Measurements from ENCODE around the gene SLC9A3.

Gene SLC9A3

GRCh38 chr5:472656-473550, 51.3 kb downstream of the SLC9A3 start (continued):
- TF ChIP-seq KLF17 (tag by site-specific recombination; IDR thresholded peaks at IDR 0.05) (0 out of 2 replicates have a peak, but pooled peaks have one; percentile 31), ZNF341 (tag by site-specific recombination; IDR thresholded peaks at IDR 0.05; ENCODE audit: low read depth) (no peak; the same call in 1 of the 2 replicates), ZIC2 (tag by site-specific recombination; IDR thresholded peaks at IDR 0.05) (no peak), ZNF433 (tag by site-specific recombination; IDR thresholded peaks at IDR 0.05; ENCODE audit: low read depth) (no peak), ZFP41 (tag by site-specific recombination; IDR thresholded peaks at IDR 0.05; ENCODE audit: borderline replicate concordance) (no peak), ZNF449 (tag by site-specific recombination; IDR thresholded peaks at IDR 0.05) (0 out of 2 replicates have a peak, but pooled peaks have one; percentile 6), TCF7L2 (IDR thresholded peaks at IDR 0.05; ENCODE audit: borderline replicate concordance, low read depth, low read length) (no peak), ZXDB (tag by site-specific recombination; IDR thresholded peaks at IDR 0.05) (peak; percentile 63), ZSCAN30 (tag by site-specific recombination; IDR thresholded peaks at IDR 0.05) (peak; percentile 58), ZNF621 (tag by site-specific recombination; IDR thresholded peaks at IDR 0.05) (no peak), IKZF3 (tag by site-specific recombination; IDR thresholded peaks at IDR 0.05) (no peak), ZNF792 (tag by site-specific recombination; IDR thresholded peaks at IDR 0.05) (no peak), ZNF202 (tag by site-specific recombination; IDR thresholded peaks at IDR 0.05; ENCODE audit: borderline replicate concordance) (no peak), ZNF600 (tag by site-specific recombination; IDR thresholded peaks at IDR 0.05) (peak; percentile 12; the same call in 1 of the 2 replicates), HOXC10 (CRISPR knock-in tag; IDR thresholded peaks at IDR 0.05) (no peak; the same call in 1 of the 2 replicates), ZNF791 (tag by site-specific recombination; IDR thresholded peaks at IDR 0.05) (no peak), ZNF785 (tag by site-specific recombination; IDR thresholded peaks at IDR 0.05) (no peak), ZNF394 (tag by site-specific recombination; IDR thresholded peaks at IDR 0.05; ENCODE audit: borderline replicate concordance) (no peak), GLI4 (tag by site-specific recombination; IDR thresholded peaks at IDR 0.05) (no peak), ZEB2 (tag by site-specific recombination; IDR thresholded peaks at IDR 0.05) (peak; percentile 30; the same call in 1 of the 2 replicates), GLIS1 (tag by site-specific recombination; IDR thresholded peaks at IDR 0.05) (no peak), ZNF19 (tag by site-specific recombination; IDR thresholded peaks at IDR 0.05; ENCODE audit: low read depth) (no peak), ZNF239 (tag by site-specific recombination; IDR thresholded peaks at IDR 0.05) (no peak), GLIS2 (tag by site-specific recombination; IDR thresholded peaks at IDR 0.05) (no peak), ZBTB20 (tag by site-specific recombination; IDR thresholded peaks at IDR 0.05) (peak; percentile 50; the same call in 1 of the 2 replicates), ZNF664 (tag by site-specific recombination; IDR thresholded peaks at IDR 0.05) (no peak), ZNF510 (tag by site-specific recombination; IDR thresholded peaks at IDR 0.05; ENCODE audit: insufficient replicate concordance) (no peak), ZNF335 (tag by site-specific recombination; conservative IDR thresholded peaks at IDR 0.05) (peak; percentile 73), ZNF48 (tag by site-specific recombination; IDR thresholded peaks at IDR 0.05) (no peak), ZNF585B (tag by site-specific recombination; IDR thresholded peaks at IDR 0.05) (no peak), HOXA7 (CRISPR knock-in tag; IDR thresholded peaks at IDR 0.05; ENCODE audit: borderline replicate concordance) (peak; percentile 77; the same call in 1 of the 2 replicates), FEZF1 (tag by site-specific recombination; IDR thresholded peaks at IDR 0.05) (no peak), RBAK (tag by site-specific recombination; IDR thresholded peaks at IDR 0.05) (no peak)
- TF ChIP-seq, protein P1, sequence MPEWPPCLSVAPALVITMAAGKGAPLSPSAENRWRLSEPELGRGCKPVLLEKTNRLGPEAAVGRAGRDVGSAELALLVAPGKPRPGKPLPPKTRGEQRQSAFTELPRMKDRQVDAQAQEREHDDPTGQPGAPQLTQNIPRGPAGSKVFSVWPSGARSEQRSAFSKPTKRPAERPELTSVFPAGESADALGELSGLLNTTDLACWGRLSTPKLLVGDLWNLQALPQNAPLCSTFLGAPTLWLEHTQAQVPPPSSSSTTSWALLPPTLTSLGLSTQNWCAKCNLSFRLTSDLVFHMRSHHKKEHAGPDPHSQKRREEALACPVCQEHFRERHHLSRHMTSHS (tag by site-specific recombination; IDR thresholded peaks at IDR 0.05), result no peak
- TF ChIP-seq, protein P2, sequence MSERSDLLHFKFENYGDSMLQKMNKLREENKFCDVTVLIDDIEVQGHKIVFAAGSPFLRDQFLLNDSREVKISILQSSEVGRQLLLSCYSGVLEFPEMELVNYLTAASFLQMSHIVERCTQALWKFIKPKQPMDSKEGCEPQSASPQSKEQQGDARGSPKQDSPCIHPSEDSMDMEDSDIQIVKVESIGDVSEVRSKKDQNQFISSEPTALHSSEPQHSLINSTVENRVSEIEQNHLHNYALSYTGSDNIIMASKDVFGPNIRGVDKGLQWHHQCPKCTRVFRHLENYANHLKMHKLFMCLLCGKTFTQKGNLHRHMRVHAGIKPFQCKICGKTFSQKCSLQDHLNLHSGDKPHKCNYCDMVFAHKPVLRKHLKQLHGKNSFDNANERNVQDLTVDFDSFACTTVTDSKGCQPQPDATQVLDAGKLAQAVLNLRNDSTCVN (tag by site-specific recombination; optimal IDR thresholded peaks at IDR 0.05), result peak; percentile 81
